ENCODE measurements around the gene MROH8. TPM values are rescaled to one million over a fixed set of nuclear protein-coding genes. Genes with fewer than 3 reads are reported as not detected.

Gene MROH8
- total RNA-seq, 1 experiment from 2014 or later = 1.9 TPM

GRCh38 chr20:37219751-37220668, 40.7 kb upstream of the MROH8 start:
- H2AFZ ChIP-seq (ENCODE audit: low read length) = no peak overlapping the region
- no peak overlapping the region for H3K9ac ChIP-seq (ENCODE audit: low read length)
- peaks cover 30% of the 10 kb centered on the region for H3K79me2 ChIP-seq (ENCODE audit: low read length)
- H3K27ac ChIP-seq (ENCODE audit: low read length) = no peak overlapping the region
- H3K27me3 ChIP-seq (ENCODE audit: low read length) = no peaks in the 10 kb centered on the region
- H3K4me2 ChIP-seq (ENCODE audit: low read depth, low read length, poor library complexity, severe bottlenecking) = no peak overlapping the region
- peaks cover 69% of the 10 kb centered on the region for H3K36me3 ChIP-seq (ENCODE audit: insufficient read depth, low read length)
- no peak overlapping the region for H3K4me3 ChIP-seq (ENCODE audit: low read length)
- no peaks in the 10 kb centered on the region for H3K9me3 ChIP-seq (ENCODE audit: low read length)
- H4K20me1 ChIP-seq (ENCODE audit: insufficient read depth, low read depth, low read length) = no peaks in the 10 kb centered on the region
- H3K4me1 ChIP-seq (ENCODE audit: low read length) = peaks cover 9% of the 10 kb centered on the region
- H3K9me2 ChIP-seq (replicated peaks; ENCODE audit: insufficient read depth, low read length) = no peaks in the 10 kb centered on the region
- no peak for DNase-seq

DNA sequence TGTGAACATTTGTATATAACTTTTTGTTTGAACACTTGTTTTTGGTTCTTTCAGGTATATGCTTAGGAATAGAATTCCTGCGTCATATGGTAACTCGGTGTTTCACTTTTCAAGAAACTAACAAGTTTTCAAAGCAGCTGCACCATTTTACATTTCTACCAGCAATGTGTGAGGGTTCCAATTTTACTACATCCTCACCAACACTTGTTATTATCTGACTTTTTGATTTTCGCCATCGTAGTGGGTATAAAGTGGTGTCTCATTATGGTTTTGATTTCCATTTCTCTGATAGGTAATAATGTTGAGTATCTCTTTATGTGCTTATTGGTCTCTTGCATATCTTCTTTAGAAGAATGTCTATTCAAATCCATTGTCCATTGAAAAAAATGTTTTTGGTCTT, 39.6 kb upstream of the MROH8 start:
- Histone ChIP-seq H3K9me3 (ENCODE audit: low read length) (no peaks in the 10 kb centered on the region), H3K79me2 (ENCODE audit: low read length) (peaks cover 30% of the 10 kb centered on the region), H3K9ac (ENCODE audit: low read length) (no peak overlapping the region), H3K4me3 (ENCODE audit: low read length) (no peak overlapping the region), H3K27ac (ENCODE audit: low read length) (no peak overlapping the region), H3K36me3 (ENCODE audit: insufficient read depth, low read length) (peaks cover 66% of the 10 kb centered on the region), H3K4me1 (ENCODE audit: low read length) (peaks cover 9% of the 10 kb centered on the region), H3K27me3 (ENCODE audit: low read length) (no peaks in the 10 kb centered on the region), H2AFZ (ENCODE audit: low read length) (no peak overlapping the region), H4K20me1 (ENCODE audit: insufficient read depth, low read depth, low read length) (no peaks in the 10 kb centered on the region), H3K4me2 (ENCODE audit: low read depth, low read length, poor library complexity, severe bottlenecking) (no peak overlapping the region), H3K9me2 (replicated peaks; ENCODE audit: insufficient read depth, low read length) (no peaks in the 10 kb centered on the region)
- DNase-seq = no peak

GRCh38 chr20:37218441-37218840, 39.1 kb upstream of the MROH8 start:
- Histone ChIP-seq H3K4me3 (ENCODE audit: low read length) (no peak overlapping the region), H2AFZ (ENCODE audit: low read length) (no peak overlapping the region), H3K27me3 (ENCODE audit: low read length) (no peaks in the 10 kb centered on the region), H3K9me2 (replicated peaks; ENCODE audit: insufficient read depth, low read length) (no peaks in the 10 kb centered on the region), H3K9me3 (ENCODE audit: low read length) (no peaks in the 10 kb centered on the region), H4K20me1 (ENCODE audit: insufficient read depth, low read depth, low read length) (no peaks in the 10 kb centered on the region), H3K4me2 (ENCODE audit: low read depth, low read length, poor library complexity, severe bottlenecking) (no peak overlapping the region), H3K27ac (ENCODE audit: low read length) (no peak overlapping the region), H3K9ac (ENCODE audit: low read length) (no peak overlapping the region), H3K4me1 (ENCODE audit: low read length) (peaks cover 9% of the 10 kb centered on the region), H3K79me2 (ENCODE audit: low read length) (peaks cover 30% of the 10 kb centered on the region), H3K36me3 (ENCODE audit: insufficient read depth, low read length) (peaks cover 67% of the 10 kb centered on the region)
- DNase-seq = no peak

DNA sequence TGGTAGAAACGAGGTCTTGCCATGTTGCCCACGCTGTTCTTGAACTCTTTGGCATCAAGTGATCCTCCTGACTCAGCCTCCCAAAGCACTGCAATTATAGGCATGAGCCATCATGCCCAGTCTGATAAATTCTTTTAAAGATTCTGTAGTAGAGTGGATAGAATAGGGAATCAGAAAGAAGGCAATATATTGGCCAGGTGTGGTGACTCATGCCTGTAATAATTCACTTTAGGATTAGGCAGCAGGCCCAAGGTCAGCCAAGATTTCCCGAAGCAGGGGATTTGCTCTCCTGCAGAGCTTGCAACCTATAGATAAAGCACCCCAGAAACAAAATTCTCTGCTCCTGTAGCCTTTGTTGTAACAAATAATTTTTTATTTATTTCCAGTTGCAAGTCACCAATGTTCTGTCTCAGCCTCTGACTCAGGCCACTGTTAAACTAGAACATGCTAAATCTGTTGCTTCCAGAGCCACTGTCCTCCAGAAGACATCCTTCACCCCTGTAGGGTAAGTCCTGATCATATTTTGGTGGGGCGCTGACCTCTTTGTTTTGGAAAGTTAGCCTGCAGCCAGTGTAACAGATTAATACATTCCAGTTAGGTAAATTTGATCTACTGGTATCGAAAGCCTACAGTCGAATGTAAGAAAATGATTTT, 30.4 kb upstream of the MROH8 start:
- Histone ChIP-seq H3K79me2 (ENCODE audit: low read length) (peaks cover 3% of the 10 kb centered on the region; the same call in 1 of the 2 replicates), H3K9me2 (replicated peaks; ENCODE audit: insufficient read depth, low read length) (no peaks in the 10 kb centered on the region), H3K9me3 (ENCODE audit: low read length) (no peaks in the 10 kb centered on the region), H3K4me1 (ENCODE audit: low read length) (no peaks in the 10 kb centered on the region), H3K9ac (ENCODE audit: low read length) (no peak overlapping the region), H2AFZ (ENCODE audit: low read length) (no peak overlapping the region), H3K27ac (ENCODE audit: low read length) (no peak overlapping the region), H4K20me1 (ENCODE audit: insufficient read depth, low read depth, low read length) (no peaks in the 10 kb centered on the region), H3K27me3 (ENCODE audit: low read length) (no peaks in the 10 kb centered on the region), H3K4me2 (ENCODE audit: low read depth, low read length, poor library complexity, severe bottlenecking) (no peak overlapping the region), H3K36me3 (ENCODE audit: insufficient read depth, low read length) (peaks cover 64% of the 10 kb centered on the region; the same call in 1 of the 2 replicates), H3K4me3 (ENCODE audit: low read length) (no peak overlapping the region)
- DNase-seq = no peak

GRCh38 chr20:37209193-37209592, 29.8 kb upstream of the MROH8 start:
- no peak overlapping the region for H2AFZ ChIP-seq (ENCODE audit: low read length)
- no peaks in the 10 kb centered on the region for H3K27me3 ChIP-seq (ENCODE audit: low read length)
- peaks cover 3% of the 10 kb centered on the region; the same call in 1 of the 2 replicates for H3K79me2 ChIP-seq (ENCODE audit: low read length)
- no peak overlapping the region for H3K4me3 ChIP-seq (ENCODE audit: low read length)
- no peak overlapping the region for H3K9ac ChIP-seq (ENCODE audit: low read length)
- no peaks in the 10 kb centered on the region for H4K20me1 ChIP-seq (ENCODE audit: insufficient read depth, low read depth, low read length)
- H3K9me3 ChIP-seq (ENCODE audit: low read length) = no peaks in the 10 kb centered on the region
- DNase-seq = no peak
- H3K9me2 ChIP-seq (replicated peaks; ENCODE audit: insufficient read depth, low read length) = no peaks in the 10 kb centered on the region
- peaks cover 64% of the 10 kb centered on the region for H3K36me3 ChIP-seq (ENCODE audit: insufficient read depth, low read length)
- no peak overlapping the region for H3K4me2 ChIP-seq (ENCODE audit: low read depth, low read length, poor library complexity, severe bottlenecking)
- no peak overlapping the region for H3K27ac ChIP-seq (ENCODE audit: low read length)
- no peaks in the 10 kb centered on the region for H3K4me1 ChIP-seq (ENCODE audit: low read length)

DNA sequence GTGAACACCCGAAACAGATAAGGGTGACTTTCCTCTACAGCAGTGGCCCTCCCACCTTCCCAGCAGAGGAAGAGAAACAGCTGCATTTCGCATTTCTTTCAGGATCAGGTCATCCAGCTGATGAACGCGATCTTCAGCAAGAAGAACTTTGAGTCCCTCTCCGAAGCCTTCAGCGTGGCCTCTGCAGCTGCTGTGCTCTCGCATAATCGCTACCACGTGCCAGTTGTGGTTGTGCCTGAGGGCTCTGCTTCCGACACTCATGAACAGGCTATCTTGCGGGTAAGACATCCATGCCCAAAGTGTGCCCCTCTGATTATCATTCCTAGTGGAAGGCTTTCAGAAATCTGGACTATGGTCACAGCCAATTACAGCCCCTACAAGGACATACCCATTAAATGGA, 27.8 kb upstream of the MROH8 start:
- H3K4me3 ChIP-seq (ENCODE audit: low read length) = no peak overlapping the region
- no peaks in the 10 kb centered on the region for H3K9me3 ChIP-seq (ENCODE audit: low read length)
- H3K9me2 ChIP-seq (replicated peaks; ENCODE audit: insufficient read depth, low read length) = no peaks in the 10 kb centered on the region
- H3K36me3 ChIP-seq (ENCODE audit: insufficient read depth, low read length) = peaks cover 65% of the 10 kb centered on the region
- H2AFZ ChIP-seq (ENCODE audit: low read length) = no peak overlapping the region
- H3K27ac ChIP-seq (ENCODE audit: low read length) = no peak overlapping the region
- no peak for DNase-seq
- H3K4me1 ChIP-seq (ENCODE audit: low read length) = no peaks in the 10 kb centered on the region
- no peaks in the 10 kb centered on the region for H3K27me3 ChIP-seq (ENCODE audit: low read length)
- H3K4me2 ChIP-seq (ENCODE audit: low read depth, low read length, poor library complexity, severe bottlenecking) = no peak overlapping the region
- H3K79me2 ChIP-seq (ENCODE audit: low read length) = peaks cover 17% of the 10 kb centered on the region
- H4K20me1 ChIP-seq (ENCODE audit: insufficient read depth, low read depth, low read length) = 0 out of 2 replicates have a peak, but pooled peaks cover 6% of the 10 kb centered on the region
- H3K9ac ChIP-seq (ENCODE audit: low read length) = no peak overlapping the region

DNA sequence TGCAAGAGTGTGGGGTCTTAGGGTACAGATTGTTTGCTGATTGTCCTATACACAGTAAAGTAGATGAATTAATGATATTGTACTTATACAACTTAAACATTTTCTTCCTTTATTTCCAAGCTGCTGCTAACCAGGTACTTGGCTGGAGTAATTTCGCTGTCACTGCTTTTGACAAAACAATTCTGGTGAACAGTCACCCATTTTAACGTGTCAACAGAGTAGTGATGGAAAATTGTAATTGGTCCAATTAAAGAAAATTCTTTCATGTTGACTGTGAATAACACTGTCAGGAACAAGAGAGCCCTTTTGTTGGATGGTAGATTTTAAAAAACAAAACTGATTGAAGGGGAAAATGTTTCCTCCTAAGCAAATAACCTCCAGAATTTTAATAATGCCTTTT, 26.4 kb upstream of the MROH8 start:
- Histone ChIP-seq H3K9me2 (replicated peaks; ENCODE audit: insufficient read depth, low read length) (no peaks in the 10 kb centered on the region), H3K27ac (ENCODE audit: low read length) (no peak overlapping the region), H3K4me1 (ENCODE audit: low read length) (no peaks in the 10 kb centered on the region), H3K36me3 (ENCODE audit: insufficient read depth, low read length) (peaks cover 70% of the 10 kb centered on the region), H3K9me3 (ENCODE audit: low read length) (no peaks in the 10 kb centered on the region), H2AFZ (ENCODE audit: low read length) (no peak overlapping the region), H3K27me3 (ENCODE audit: low read length) (no peaks in the 10 kb centered on the region), H3K79me2 (ENCODE audit: low read length) (peaks cover 27% of the 10 kb centered on the region), H3K9ac (ENCODE audit: low read length) (no peak overlapping the region), H3K4me3 (ENCODE audit: low read length) (no peak overlapping the region), H3K4me2 (ENCODE audit: low read depth, low read length, poor library complexity, severe bottlenecking) (no peak overlapping the region), H4K20me1 (ENCODE audit: insufficient read depth, low read depth, low read length) (peaks cover 9% of the 10 kb centered on the region; the same call in 1 of the 2 replicates)
- no peak for DNase-seq

- peaks cover 33% of the 10 kb centered on the region for H3K79me2 ChIP-seq (ENCODE audit: low read length)
- no peaks in the 10 kb centered on the region for H3K4me1 ChIP-seq (ENCODE audit: low read length)
- no peak for DNase-seq
- H3K4me2 ChIP-seq (ENCODE audit: low read depth, low read length, poor library complexity, severe bottlenecking) = no peak overlapping the region
- H3K27ac ChIP-seq (ENCODE audit: low read length) = no peak overlapping the region
- no peak overlapping the region for H3K9ac ChIP-seq (ENCODE audit: low read length)
- no peaks in the 10 kb centered on the region for H3K27me3 ChIP-seq (ENCODE audit: low read length)
- peaks cover 9% of the 10 kb centered on the region; the same call in 1 of the 2 replicates for H4K20me1 ChIP-seq (ENCODE audit: insufficient read depth, low read depth, low read length)
- no peaks in the 10 kb centered on the region for H3K9me2 ChIP-seq (replicated peaks; ENCODE audit: insufficient read depth, low read length)
- H3K9me3 ChIP-seq (ENCODE audit: low read length) = no peaks in the 10 kb centered on the region
- H3K4me3 ChIP-seq (ENCODE audit: low read length) = no peak overlapping the region
- peaks cover 76% of the 10 kb centered on the region for H3K36me3 ChIP-seq (ENCODE audit: insufficient read depth, low read length)
- H2AFZ ChIP-seq (ENCODE audit: low read length) = no peak overlapping the region
These were observed 25.8 kb upstream of the MROH8 start for GRCh38 chr20:37205130-37205529.

All from Karpas-422 (cell line).